ENCODE results near the gene SLC38A1.

Gene SLC38A1

GRCh38 chr12:46184798-46185595, 83.8 kb downstream of the SLC38A1 start:
- TF ChIP-seq GATA3 (IDR thresholded peaks at IDR 0.05; ENCODE audit: low read depth, low read length) (no peak), GATA2 (IDR thresholded peaks at IDR 0.05; ENCODE audit: low read depth, low read length) (no peak)

GRCh38 chr12:46183112-46183511, 85.7 kb downstream of the SLC38A1 start:
- TF ChIP-seq GATA2 (IDR thresholded peaks at IDR 0.05; ENCODE audit: low read depth, low read length) (no peak), GATA3 (IDR thresholded peaks at IDR 0.05; ENCODE audit: low read depth, low read length) (no peak)

- TF ChIP-seq GATA2 (IDR thresholded peaks at IDR 0.05; ENCODE audit: low read depth, low read length) (no peak), GATA3 (IDR thresholded peaks at IDR 0.05; ENCODE audit: low read depth, low read length) (no peak)
Observed at GRCh38 chr12:46181465-46181864, 87.4 kb downstream of the SLC38A1 start.

GRCh38 chr12:46179693-46180452, 89.0 kb downstream of the SLC38A1 start:
- TF ChIP-seq GATA2 (IDR thresholded peaks at IDR 0.05; ENCODE audit: low read depth, low read length): no peak
- TF ChIP-seq GATA3 (IDR thresholded peaks at IDR 0.05; ENCODE audit: low read depth, low read length): no peak

GRCh38 chr12:46177837-46178608, 90.8 kb downstream of the SLC38A1 start:
- no peak for TF ChIP-seq GATA3 (IDR thresholded peaks at IDR 0.05; ENCODE audit: low read depth, low read length)

- no peak for TF ChIP-seq GATA2 (IDR thresholded peaks at IDR 0.05; ENCODE audit: low read depth, low read length)
- no peak for TF ChIP-seq GATA3 (IDR thresholded peaks at IDR 0.05; ENCODE audit: low read depth, low read length)
Observed at GRCh38 chr12:46177025-46177424, 91.8 kb downstream of the SLC38A1 start.

GRCh38 chr12:46174919-46175318, 93.9 kb downstream of the SLC38A1 start:
- TF ChIP-seq GATA2 (IDR thresholded peaks at IDR 0.05; ENCODE audit: low read depth, low read length) (no peak), GATA3 (IDR thresholded peaks at IDR 0.05; ENCODE audit: low read depth, low read length) (no peak)

- no peak for TF ChIP-seq GATA2 (IDR thresholded peaks at IDR 0.05; ENCODE audit: low read depth, low read length)
- TF ChIP-seq GATA3 (IDR thresholded peaks at IDR 0.05; ENCODE audit: low read depth, low read length): no peak
Observed at GRCh38 chr12:46174061-46174662, 94.7 kb downstream of the SLC38A1 start.

- TF ChIP-seq GATA2 (IDR thresholded peaks at IDR 0.05; ENCODE audit: low read depth, low read length) (no peak), GATA3 (IDR thresholded peaks at IDR 0.05; ENCODE audit: low read depth, low read length) (no peak)
Observed at GRCh38 chr12:46168426-46168825, 100.4 kb downstream of the SLC38A1 start.

GRCh38 chr12:46167412-46167811, 101.4 kb downstream of the SLC38A1 start:
- no peak for TF ChIP-seq GATA2 (IDR thresholded peaks at IDR 0.05; ENCODE audit: low read depth, low read length)
- TF ChIP-seq GATA3 (IDR thresholded peaks at IDR 0.05; ENCODE audit: low read depth, low read length): no peak

GRCh38 chr12:46165191-46165590, 103.7 kb downstream of the SLC38A1 start:
- no peak for TF ChIP-seq GATA2 (IDR thresholded peaks at IDR 0.05; ENCODE audit: low read depth, low read length)
- TF ChIP-seq GATA3 (IDR thresholded peaks at IDR 0.05; ENCODE audit: low read depth, low read length): no peak

GRCh38 chr12:46164186-46164761, 104.6 kb downstream of the SLC38A1 start:
- TF ChIP-seq GATA3 (IDR thresholded peaks at IDR 0.05; ENCODE audit: low read depth, low read length): no peak
- TF ChIP-seq GATA2 (IDR thresholded peaks at IDR 0.05; ENCODE audit: low read depth, low read length): no peak

GRCh38 chr12:46160981-46161690, 107.7 kb downstream of the SLC38A1 start:
- TF ChIP-seq GATA2 (IDR thresholded peaks at IDR 0.05; ENCODE audit: low read depth, low read length) (no peak), GATA3 (IDR thresholded peaks at IDR 0.05; ENCODE audit: low read depth, low read length) (no peak)
